Measurements from ENCODE around the gene CORIN. TPM values are rescaled to one million over a fixed set of nuclear protein-coding genes. Genes with fewer than 3 reads are reported as not detected.
"Not testable (repeated sequence)": the region's sequence is repeated elsewhere in the genome, so short reads cannot be mapped to it uniquely, and the experiment has no call there.

The CORIN gene
- total RNA-seq, 1 experiment from 2014 or later = not detected

DNA sequence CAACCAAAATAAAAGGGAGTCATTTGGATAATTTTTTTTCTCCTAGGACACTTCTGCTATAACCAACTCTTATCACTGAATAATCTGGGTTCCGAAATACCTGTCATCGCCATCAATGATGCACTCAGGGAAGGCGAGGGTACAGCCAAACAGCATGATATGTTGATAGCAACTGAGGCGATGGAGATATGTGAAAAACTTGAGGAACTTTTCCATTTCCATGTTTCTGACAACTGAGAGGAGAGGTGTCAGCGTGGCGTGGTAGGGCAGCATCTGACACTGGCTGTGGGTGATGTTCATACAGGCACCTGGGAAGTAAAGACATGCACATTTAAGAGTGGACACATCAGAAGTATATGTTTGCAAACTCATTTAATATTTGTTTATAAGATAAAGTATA is 74.6 kb downstream of the CORIN start:
- H3K27me3 ChIP-seq (replicated peaks; ENCODE audit: insufficient read depth, low read depth, low read length, poor library complexity) = peaks cover 4% of the 10 kb centered on the region
- H3K36me3 ChIP-seq (ENCODE audit: insufficient read depth, low read length, poor library complexity, severe bottlenecking) = no peaks in the 10 kb centered on the region
- no peak for TF ChIP-seq EZH2 (IDR thresholded peaks at IDR 0.05; ENCODE audit: borderline replicate concordance, low read depth, low read length, poor library complexity, severe bottlenecking)
- TF ChIP-seq, protein P1, sequence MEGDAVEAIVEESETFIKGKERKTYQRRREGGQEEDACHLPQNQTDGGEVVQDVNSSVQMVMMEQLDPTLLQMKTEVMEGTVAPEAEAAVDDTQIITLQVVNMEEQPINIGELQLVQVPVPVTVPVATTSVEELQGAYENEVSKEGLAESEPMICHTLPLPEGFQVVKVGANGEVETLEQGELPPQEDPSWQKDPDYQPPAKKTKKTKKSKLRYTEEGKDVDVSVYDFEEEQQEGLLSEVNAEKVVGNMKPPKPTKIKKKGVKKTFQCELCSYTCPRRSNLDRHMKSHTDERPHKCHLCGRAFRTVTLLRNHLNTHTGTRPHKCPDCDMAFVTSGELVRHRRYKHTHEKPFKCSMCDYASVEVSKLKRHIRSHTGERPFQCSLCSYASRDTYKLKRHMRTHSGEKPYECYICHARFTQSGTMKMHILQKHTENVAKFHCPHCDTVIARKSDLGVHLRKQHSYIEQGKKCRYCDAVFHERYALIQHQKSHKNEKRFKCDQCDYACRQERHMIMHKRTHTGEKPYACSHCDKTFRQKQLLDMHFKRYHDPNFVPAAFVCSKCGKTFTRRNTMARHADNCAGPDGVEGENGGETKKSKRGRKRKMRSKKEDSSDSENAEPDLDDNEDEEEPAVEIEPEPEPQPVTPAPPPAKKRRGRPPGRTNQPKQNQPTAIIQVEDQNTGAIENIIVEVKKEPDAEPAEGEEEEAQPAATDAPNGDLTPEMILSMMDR (conservative IDR thresholded peaks at IDR 0.05; ENCODE audit: low read depth, low read length) = no peak
- CTCF ChIA-PET = no interaction called here
- no peak overlapping the region for H3K4me3 ChIP-seq (ENCODE audit: low read depth, low read length, poor library complexity, severe bottlenecking)
- BruUV-seq (replicated peaks) = no TSS peak
- POLR2A ChIA-PET (ENCODE audit: low non-redundant PET) = no interaction called here
- DNase-seq (ENCODE audit: low spot score) = no peak
- intact Hi-C loops (cut with micrococcal nuclease; ENCODE audit: unreplicated experiment) = no loop called here
- no peaks in the 10 kb centered on the region for H3K9me3 ChIP-seq (ENCODE audit: low read depth, low read length, poor library complexity, severe bottlenecking)
- H3K27ac ChIP-seq (ENCODE audit: low read depth, low read length, poor library complexity, severe bottlenecking) = no peak overlapping the region
- H3K4me1 ChIP-seq (ENCODE audit: insufficient read depth, low read length, poor library complexity, severe bottlenecking) = no peaks in the 10 kb centered on the region

DNA sequence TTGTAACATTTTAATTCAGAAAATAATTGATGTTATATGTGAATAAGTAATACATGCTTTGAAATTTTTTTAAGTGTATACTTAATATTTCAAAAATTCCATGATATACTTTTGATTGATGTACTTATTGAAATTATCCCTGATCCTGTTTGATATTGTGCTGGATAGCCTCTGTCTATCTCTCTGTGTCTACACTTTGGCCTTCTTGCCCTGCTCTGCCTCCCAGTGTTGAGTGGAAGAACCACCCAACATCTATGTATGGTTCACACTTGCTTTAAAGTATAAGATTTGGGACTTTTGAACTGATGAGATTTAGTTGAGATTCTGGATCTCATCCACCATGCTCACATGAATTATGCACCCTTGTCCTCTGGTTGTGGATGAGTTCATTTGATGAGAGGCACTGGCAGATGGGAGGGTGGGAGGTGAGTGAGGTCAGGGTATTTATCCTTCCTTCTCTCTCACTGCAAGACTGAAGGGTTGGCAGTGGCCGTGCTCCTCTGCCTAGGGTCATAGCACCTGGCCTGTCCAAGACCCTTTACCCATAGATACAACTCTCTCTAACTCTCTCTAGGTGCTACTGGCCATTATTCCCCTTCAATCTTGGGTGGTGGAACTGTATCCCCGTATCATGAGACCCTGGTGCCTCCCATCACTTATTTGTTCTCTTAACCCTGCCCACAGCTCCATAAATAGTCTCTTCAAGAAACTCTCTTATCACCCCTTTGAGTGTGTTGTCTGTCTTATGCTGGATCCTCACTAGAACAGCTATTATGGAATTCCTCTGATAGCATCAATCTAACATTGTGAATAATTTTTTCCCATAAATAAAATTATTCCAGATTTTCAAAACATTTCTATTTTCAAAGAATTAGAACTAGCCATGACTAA is 75.2 kb downstream of the CORIN start:
- Histone ChIP-seq H3K36me3 (ENCODE audit: insufficient read depth, low read length, poor library complexity, severe bottlenecking) (no peaks in the 10 kb centered on the region), H3K27ac (ENCODE audit: low read depth, low read length, poor library complexity, severe bottlenecking) (no peak overlapping the region), H3K4me3 (ENCODE audit: low read depth, low read length, poor library complexity, severe bottlenecking) (no peak overlapping the region), H3K27me3 (replicated peaks; ENCODE audit: insufficient read depth, low read depth, low read length, poor library complexity) (peaks cover 4% of the 10 kb centered on the region), H3K9me3 (ENCODE audit: low read depth, low read length, poor library complexity, severe bottlenecking) (no peaks in the 10 kb centered on the region), H3K4me1 (ENCODE audit: insufficient read depth, low read length, poor library complexity, severe bottlenecking) (no peaks in the 10 kb centered on the region)
- ChIA-PET POLR2A (ENCODE audit: low non-redundant PET) (no interaction called here), CTCF (no interaction called here)
- intact Hi-C loops (cut with micrococcal nuclease; ENCODE audit: unreplicated experiment) = no loop called here
- TF ChIP-seq EZH2 (IDR thresholded peaks at IDR 0.05; ENCODE audit: borderline replicate concordance, low read depth, low read length, poor library complexity, severe bottlenecking) = no peak
- TF ChIP-seq, protein P1 (conservative IDR thresholded peaks at IDR 0.05; ENCODE audit: low read depth, low read length) = no peak
- no peak for DNase-seq (ENCODE audit: low spot score)
- no TSS peak for BruUV-seq (replicated peaks)

DNA sequence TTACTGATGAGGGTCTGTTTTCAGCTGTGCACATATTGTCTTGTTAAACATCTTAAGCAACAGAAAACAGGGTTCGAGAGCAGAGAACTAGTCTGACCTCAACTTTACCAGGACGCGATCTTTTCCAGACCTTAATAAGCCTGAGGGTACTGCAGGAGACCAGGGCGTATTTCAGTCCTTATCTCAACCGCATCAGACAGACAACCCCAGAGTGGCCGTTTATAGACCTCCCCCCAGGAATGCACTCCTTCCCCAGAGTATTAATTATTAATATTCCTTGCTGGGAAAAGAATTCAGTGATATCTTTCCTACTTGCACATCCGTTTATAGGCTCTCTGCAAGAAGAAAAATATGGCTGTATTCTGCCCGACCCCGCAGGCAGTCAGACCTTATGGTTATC is 84.6 kb downstream of the CORIN start:
- H3K9me3 ChIP-seq (ENCODE audit: low read depth, low read length, poor library complexity, severe bottlenecking); CTCF ChIA-PET; H3K4me3 ChIP-seq (ENCODE audit: low read depth, low read length, poor library complexity, severe bottlenecking); BruUV-seq (replicated peaks); H3K27ac ChIP-seq (ENCODE audit: low read depth, low read length, poor library complexity, severe bottlenecking); H3K4me1 ChIP-seq (ENCODE audit: insufficient read depth, low read length, poor library complexity, severe bottlenecking); H3K36me3 ChIP-seq (ENCODE audit: insufficient read depth, low read length, poor library complexity, severe bottlenecking); DNase-seq (ENCODE audit: low spot score); intact Hi-C loops (cut with micrococcal nuclease; ENCODE audit: unreplicated experiment); POLR2A ChIA-PET (ENCODE audit: low non-redundant PET); H3K27me3 ChIP-seq (replicated peaks; ENCODE audit: insufficient read depth, low read depth, low read length, poor library complexity): not testable (repeated sequence)

DNA sequence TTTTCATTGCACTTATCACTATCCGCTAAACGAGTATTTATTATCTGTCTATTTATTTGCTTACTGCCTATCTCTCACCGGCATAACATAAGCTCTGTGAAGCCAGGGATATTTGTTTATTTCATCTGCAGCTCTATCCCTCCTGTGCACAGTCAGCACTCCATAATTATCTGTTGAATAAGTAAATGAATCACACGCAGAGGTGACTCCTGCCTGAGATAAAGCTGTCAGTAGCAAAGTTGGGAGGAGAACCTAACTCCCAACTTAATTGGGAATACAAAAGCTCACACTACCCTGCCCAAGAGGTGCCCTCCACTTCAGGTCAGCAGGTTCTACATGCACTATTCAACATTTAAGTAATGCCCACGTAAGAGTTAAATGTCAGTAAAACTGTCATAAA is 85.7 kb downstream of the CORIN start:
- POLR2A ChIA-PET (ENCODE audit: low non-redundant PET) = no interaction called here

More for the DNA sequence above, 85.7 kb downstream of the CORIN start:
- intact Hi-C loops (cut with micrococcal nuclease; ENCODE audit: unreplicated experiment) = no loop called here
- H3K4me3 ChIP-seq (ENCODE audit: low read depth, low read length, poor library complexity, severe bottlenecking) = no peak overlapping the region
- H3K27ac ChIP-seq (ENCODE audit: low read depth, low read length, poor library complexity, severe bottlenecking) = no peak overlapping the region
- DNase-seq (ENCODE audit: low spot score) = no peak
- no peaks in the 10 kb centered on the region for H3K9me3 ChIP-seq (ENCODE audit: low read depth, low read length, poor library complexity, severe bottlenecking)
- no peaks in the 10 kb centered on the region for H3K4me1 ChIP-seq (ENCODE audit: insufficient read depth, low read length, poor library complexity, severe bottlenecking)
- no TSS peak for BruUV-seq (replicated peaks)
- CTCF ChIA-PET = no interaction called here
- H3K27me3 ChIP-seq (replicated peaks; ENCODE audit: insufficient read depth, low read depth, low read length, poor library complexity) = no peaks in the 10 kb centered on the region
- TF ChIP-seq EZH2 (IDR thresholded peaks at IDR 0.05; ENCODE audit: borderline replicate concordance, low read depth, low read length, poor library complexity, severe bottlenecking) = no peak
- no peaks in the 10 kb centered on the region for H3K36me3 ChIP-seq (ENCODE audit: insufficient read depth, low read length, poor library complexity, severe bottlenecking)

Measured in A673 (cell line).